ENCODE measurements around the gene CACNA1G.

DNA sequence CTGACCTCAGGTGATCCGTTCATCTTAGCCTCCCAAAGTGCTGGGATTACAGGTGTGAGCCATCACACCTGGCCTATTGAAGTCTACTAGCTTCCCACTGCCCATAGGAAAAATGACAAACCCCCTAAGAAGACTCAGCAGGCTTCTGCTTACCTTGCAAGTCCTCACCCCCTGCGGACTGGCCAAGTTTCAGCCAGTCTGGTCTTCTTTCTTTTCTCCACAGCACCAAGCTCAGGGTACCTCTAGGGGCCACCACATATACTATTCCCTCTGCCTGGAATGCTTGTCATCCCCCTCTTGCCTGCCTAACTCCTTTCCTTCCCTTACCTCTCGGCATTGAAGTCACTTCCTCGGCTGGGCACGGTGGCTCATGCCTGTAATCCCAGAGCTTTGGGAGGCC is 105.3 kb downstream of the CACNA1G start:
- TF ChIP-seq REST (IDR thresholded peaks at IDR 0.05; ENCODE audit: insufficient read depth in 1 of 2, low read depth in 2 of 2, low read length in 2 of 2) (no peak), POLR2AphosphoS5 (IDR thresholded peaks at IDR 0.05; ENCODE audit: low read depth, low read length) (no peak), TAF1 (IDR thresholded peaks at IDR 0.05; ENCODE audit: borderline replicate concordance, insufficient read depth, low read length) (no peak), SIN3A (IDR thresholded peaks at IDR 0.05; ENCODE audit: borderline replicate concordance, insufficient read depth, low read length) (no peak), FOXP2 (optimal IDR thresholded peaks at IDR 0.05; ENCODE audit: borderline replicate concordance, extremely low read depth, extremely low read length, insufficient read depth) (no peak)

Measured in PFSK-1 (cell line).